ENCODE results near the gene CLEC17A. TPM values are rescaled to one million over a fixed set of nuclear protein-coding genes. Genes with fewer than 3 reads are reported as not detected.

The CLEC17A gene
- total RNA-seq, 1 donor from 2014 or later, result not detected

DNA sequence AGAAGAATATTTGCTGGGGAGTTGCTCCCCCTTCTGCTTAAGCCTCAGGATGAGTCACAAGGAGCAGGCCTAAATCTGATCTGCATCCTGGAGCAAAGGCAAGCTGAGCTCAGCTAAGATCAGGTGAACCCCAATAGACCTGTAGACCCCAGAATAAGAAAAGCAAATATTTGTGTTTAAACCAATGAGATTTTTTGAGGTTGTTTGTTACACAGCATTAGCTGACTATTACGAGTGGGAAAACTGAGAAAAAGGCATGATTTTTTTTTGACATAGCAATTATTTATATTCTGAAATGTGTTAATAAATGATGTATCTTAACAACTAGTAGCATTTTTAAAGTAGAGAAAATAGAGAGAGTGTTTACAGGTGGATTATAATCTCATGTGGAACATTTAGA, 46.7 kb downstream of the CLEC17A start:
- Mint-ChIP-seq H3K36me3 (no peaks in the 10 kb centered on the region), H3K4me3 (no peak overlapping the region)

DNA sequence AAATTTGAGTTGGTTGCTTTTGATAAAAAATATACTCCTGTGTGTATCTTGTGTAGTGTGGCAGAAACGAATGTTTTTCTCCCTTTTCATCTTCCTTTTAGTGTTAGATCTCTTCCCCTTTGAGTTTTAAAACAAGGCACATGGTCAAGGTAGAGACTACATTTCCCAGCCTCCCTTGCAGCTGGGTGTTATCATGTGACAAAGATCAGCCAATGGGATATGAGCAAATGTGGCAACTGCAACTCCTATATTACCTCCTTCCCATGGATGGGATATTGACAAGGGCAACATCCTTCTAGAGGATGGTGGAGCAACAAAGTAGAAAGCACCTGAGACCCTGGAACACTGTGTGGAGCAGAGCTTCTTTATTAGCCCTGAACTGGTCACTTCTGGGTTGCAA, 49.4 kb downstream of the CLEC17A start:
- Mint-ChIP-seq H3K4me1 (no peaks in the 10 kb centered on the region), H3K27ac (no peak overlapping the region), H3K4me3 (no peak overlapping the region), H3K27me3 (ENCODE audit: low read depth) (no peaks in the 10 kb centered on the region), H3K36me3 (peaks cover 2% of the 10 kb centered on the region), H3K9me3 (peaks cover 37% of the 10 kb centered on the region)
- TF ChIP-seq CTCF (IDR thresholded peaks at IDR 0.05; ENCODE audit: unreplicated experiment), result no peak
- no peak for DNase-seq (ENCODE audit: low spot score in 2 of 2, unreplicated experiment in 2 of 2)

More for the DNA sequence above, 46.7 kb downstream of the CLEC17A start:
- TF ChIP-seq CTCF (IDR thresholded peaks at IDR 0.05; ENCODE audit: unreplicated experiment), result no peak
- Mint-ChIP-seq H3K27ac (no peak overlapping the region), H3K27me3 (ENCODE audit: low read depth) (no peaks in the 10 kb centered on the region), H3K9me3 (peaks cover 51% of the 10 kb centered on the region), H3K4me1 (no peaks in the 10 kb centered on the region)
- no peak for DNase-seq (ENCODE audit: low spot score in 2 of 2, unreplicated experiment in 2 of 2)

DNA sequence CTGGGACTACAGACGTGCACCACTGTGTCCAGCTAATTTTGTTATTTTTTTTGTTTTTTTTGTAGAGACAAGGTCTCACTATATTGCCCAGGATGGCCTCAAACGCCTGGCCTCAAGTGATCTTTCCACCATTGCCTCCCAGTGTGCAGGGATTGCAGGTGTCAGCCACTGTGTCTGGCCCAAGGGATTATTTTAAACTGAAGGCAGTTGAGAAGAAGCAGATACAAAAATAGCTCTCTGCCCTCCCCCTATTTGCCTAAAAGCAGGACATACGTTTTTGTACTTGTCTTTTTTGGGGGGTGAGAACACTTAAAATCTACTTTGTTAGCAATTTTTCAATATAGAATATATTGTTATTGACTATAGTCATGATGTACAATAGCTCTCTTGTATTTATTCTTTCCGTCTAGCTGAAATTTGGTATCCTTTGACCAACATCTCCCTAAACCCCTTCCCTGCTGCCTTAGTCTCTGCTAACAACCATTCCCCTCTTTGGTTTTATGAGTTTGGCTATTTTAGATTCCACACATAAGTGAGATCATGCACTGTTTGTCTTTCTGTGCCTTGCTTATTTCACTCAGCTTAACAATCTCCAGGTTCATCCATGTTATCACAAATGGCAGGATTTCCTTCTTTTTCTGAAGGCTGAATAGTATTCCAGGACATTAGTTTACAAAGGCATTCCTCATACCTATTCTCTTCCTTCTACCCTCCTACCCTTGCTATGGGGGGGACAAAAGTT, 56.8 kb downstream of the CLEC17A start:
- H3K27me3 Mint-ChIP-seq (ENCODE audit: low read depth), result no peaks in the 10 kb centered on the region
- H3K36me3 Mint-ChIP-seq, result peaks cover 2% of the 10 kb centered on the region
- H3K4me1 Mint-ChIP-seq, result no peaks in the 10 kb centered on the region
- no peak for DNase-seq (ENCODE audit: low spot score in 2 of 2, unreplicated experiment in 2 of 2)
- TF ChIP-seq CTCF (IDR thresholded peaks at IDR 0.05; ENCODE audit: unreplicated experiment), result no peak
- H3K9me3 Mint-ChIP-seq, result peaks cover 43% of the 10 kb centered on the region
- H3K27ac Mint-ChIP-seq, result no peak overlapping the region
- no peak overlapping the region for H3K4me3 Mint-ChIP-seq

DNA sequence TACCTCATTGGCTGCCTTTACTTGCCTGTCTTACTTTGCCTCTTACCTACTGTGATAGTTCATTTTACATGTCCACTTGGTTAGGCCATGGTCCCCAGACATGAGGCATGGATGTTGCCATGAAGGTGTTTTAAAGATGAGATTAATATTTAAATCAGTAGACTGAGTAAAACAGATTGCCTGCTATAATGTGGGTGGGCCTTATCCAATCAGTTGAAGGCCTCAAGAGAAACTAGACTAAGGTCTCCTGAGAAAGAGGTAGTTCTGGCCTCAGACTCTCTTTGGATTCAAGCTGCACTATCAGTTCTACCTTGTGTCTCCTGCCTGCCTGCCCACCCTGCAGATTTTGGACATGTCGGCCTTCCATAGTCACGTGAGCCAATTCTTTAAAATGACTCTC, 65.6 kb downstream of the CLEC17A start:
- no peak for DNase-seq (ENCODE audit: low spot score in 2 of 2, unreplicated experiment in 2 of 2)
- H3K4me3 Mint-ChIP-seq, result no peak overlapping the region
- H3K9me3 Mint-ChIP-seq, result peaks cover 37% of the 10 kb centered on the region
- H3K4me1 Mint-ChIP-seq, result no peaks in the 10 kb centered on the region
- H3K27me3 Mint-ChIP-seq (ENCODE audit: low read depth), result no peaks in the 10 kb centered on the region
- no peaks in the 10 kb centered on the region for H3K36me3 Mint-ChIP-seq
- no peak for TF ChIP-seq CTCF (IDR thresholded peaks at IDR 0.05; ENCODE audit: unreplicated experiment)
- H3K27ac Mint-ChIP-seq, result no peak overlapping the region

DNA sequence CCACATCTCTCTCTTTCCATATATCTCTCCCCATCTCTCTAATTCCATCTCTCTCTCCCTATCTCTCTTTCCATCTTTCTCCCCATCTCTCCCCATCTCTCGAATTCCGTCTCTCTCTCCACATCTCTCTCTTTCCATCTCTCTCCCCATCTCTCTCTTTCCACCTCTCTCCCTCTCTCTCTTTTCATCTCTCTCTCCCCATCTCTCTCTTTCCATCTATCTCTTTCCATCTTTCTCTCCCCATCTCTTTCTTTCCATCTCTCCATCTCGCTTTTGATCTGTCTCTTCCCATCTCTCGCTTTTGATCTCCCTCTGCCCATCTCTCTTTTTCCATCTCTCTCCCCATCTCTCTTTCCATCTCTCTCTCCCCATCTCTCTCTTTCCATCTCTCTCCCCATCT, 66.1 kb downstream of the CLEC17A start:
- H3K4me3 Mint-ChIP-seq, result no peak overlapping the region
- no peaks in the 10 kb centered on the region for H3K27me3 Mint-ChIP-seq (ENCODE audit: low read depth)
- H3K4me1 Mint-ChIP-seq, result no peaks in the 10 kb centered on the region

More for the DNA sequence above, 66.1 kb downstream of the CLEC17A start:
- H3K36me3 Mint-ChIP-seq, result no peaks in the 10 kb centered on the region
- H3K9me3 Mint-ChIP-seq, result peaks cover 35% of the 10 kb centered on the region
- no peak for DNase-seq (ENCODE audit: low spot score in 2 of 2, unreplicated experiment in 2 of 2)
- no peak overlapping the region for H3K27ac Mint-ChIP-seq
- no peak for TF ChIP-seq CTCF (IDR thresholded peaks at IDR 0.05; ENCODE audit: unreplicated experiment)
